Activated B cell treated with CpG ODN at 0.5 μM for 24 hours (primary cell): Measurements from ENCODE around the gene KCNJ13. TPM values are rescaled to one million over a fixed set of nuclear protein-coding genes. Genes with fewer than 3 reads are reported as not detected.

Experiments used
- ATAC-seq: fragments of 200-7000 bp; cut with Tn5 transposase; one replicate; pipeline ENCODE4 v1.10.0; 2021; ENCODE audit warnings: low read depth, mild to moderate bottlenecking, moderate library complexity
- CTCF ChIA-PET: fragments of 350-600 bp; sonication (Branson Sonifier 250); formaldehyde crosslinking; loops from one replicate; lab custom pipeline; 2021; ENCODE audit warnings: antibody characterized with exemption; lab: Charles Lee
- POLR2A ChIA-PET: fragments of 350-600 bp; sonication (Branson Sonifier 250); formaldehyde crosslinking; loops from one replicate; lab custom pipeline; 2021; ENCODE audit warnings: antibody characterized with exemption; lab: Charles Lee
- DNase-seq: peaks from one replicate; pipeline ENCODE4 v3.0.0; 2022
- H3K27ac Mint-ChIP-seq: one replicate; pipeline ENCODE4 v1.8.0; 2020; ENCODE audit warnings: mixed read lengths
- H3K27me3 Mint-ChIP-seq: one replicate; pipeline ENCODE4 v1.8.0; 2021; ENCODE audit warnings: mixed read lengths
- H3K36me3 Mint-ChIP-seq: one replicate; pipeline ENCODE4 v1.8.0; 2021; ENCODE audit warnings: low read depth, mixed read lengths
- H3K4me1 Mint-ChIP-seq: one replicate; pipeline ENCODE4 v1.8.0; 2021; ENCODE audit warnings: mixed read lengths
- H3K4me3 Mint-ChIP-seq: one replicate; pipeline ENCODE4 v1.8.0; 2020; ENCODE audit warnings: mild to moderate bottlenecking, mixed read lengths
- H3K9me3 Mint-ChIP-seq: one replicate; pipeline ENCODE4 v1.8.0; 2020; ENCODE audit warnings: mixed read lengths
- CTCF ChIP-seq: fragments of 200-600 bp; IDR thresholded peaks from one replicate; pipeline ENCODE4 v1.8.0; 2022; ENCODE audit warnings: antibody characterized with exemption, mild to moderate bottlenecking
- intact Hi-C: fragments of 100-400 bp; cut with micrococcal nuclease; formaldehyde crosslinking; loops from one replicate; pipeline ENCODE4 v1.15.1; 2024
- total RNA-seq: library from RNA; stranded (reverse); gene quantifications from 2 replicates; pipeline ENCODE4 v1.2.3, GENCODE V29; 2022

KCNJ13 gene
- total RNA-seq, 1 donor from 2014 or later = not detected

- TF ChIP-seq CTCF = no peak
- CTCF ChIA-PET = no interaction called here
- Mint-ChIP-seq H3K9me3 (no peaks in the 10 kb centered on the region), H3K4me3 (no peak overlapping the region), H3K27me3 (no peaks in the 10 kb centered on the region), H3K4me1 (no peaks in the 10 kb centered on the region), H3K27ac (no peak overlapping the region), H3K36me3 (peaks cover 68% of the 10 kb centered on the region)
- DNase-seq (no peak), ATAC-seq (no peak)
- intact Hi-C loops = no loop called here
- POLR2A ChIA-PET = no interaction called here
Observed at GRCh38 chr2:232794981-232795380, 18.6 kb upstream of the KCNJ13 start.

GRCh38 chr2:232793271-232793670 is 16.9 kb upstream of the KCNJ13 start:
- TF ChIP-seq CTCF = no peak
- H3K4me3 Mint-ChIP-seq = no peak overlapping the region
- DNase-seq = no peak
- no peaks in the 10 kb centered on the region for H3K4me1 Mint-ChIP-seq
- H3K27ac Mint-ChIP-seq = no peak overlapping the region
- ATAC-seq = no peak
- H3K27me3 Mint-ChIP-seq = no peaks in the 10 kb centered on the region
- no peaks in the 10 kb centered on the region for H3K9me3 Mint-ChIP-seq
- CTCF ChIA-PET = no interaction called here
- intact Hi-C loops = no loop called here
- POLR2A ChIA-PET = no interaction called here
- H3K36me3 Mint-ChIP-seq = peaks cover 77% of the 10 kb centered on the region

GRCh38 chr2:232791518-232791917 is 15.2 kb upstream of the KCNJ13 start:
- DNase-seq (no peak), ATAC-seq (no peak)
- no peak overlapping the region for H3K4me3 Mint-ChIP-seq
- H3K36me3 Mint-ChIP-seq = peaks cover 76% of the 10 kb centered on the region
- no peaks in the 10 kb centered on the region for H3K27me3 Mint-ChIP-seq
- ChIA-PET CTCF (no interaction called here), POLR2A (no interaction called here)
- H3K27ac Mint-ChIP-seq = no peak overlapping the region
- no peak for TF ChIP-seq CTCF
- no peaks in the 10 kb centered on the region for H3K9me3 Mint-ChIP-seq
- H3K4me1 Mint-ChIP-seq = no peaks in the 10 kb centered on the region
- intact Hi-C loops = no loop called here

- intact Hi-C loops = no loop called here
- Mint-ChIP-seq H3K27ac (no peak overlapping the region), H3K4me1 (no peaks in the 10 kb centered on the region), H3K36me3 (peaks cover 55% of the 10 kb centered on the region), H3K9me3 (no peaks in the 10 kb centered on the region), H3K4me3 (no peak overlapping the region), H3K27me3 (no peaks in the 10 kb centered on the region)
- TF ChIP-seq CTCF = no peak
- ATAC-seq (no peak), DNase-seq (no peak)
- CTCF ChIA-PET = no interaction called here
- POLR2A ChIA-PET = no interaction called here
Observed at GRCh38 chr2:232789082-232789481, 12.7 kb upstream of the KCNJ13 start.

GRCh38 chr2:232787806-232788205 is 11.4 kb upstream of the KCNJ13 start:
- intact Hi-C loops = no loop called here
- Mint-ChIP-seq H3K27ac (no peak overlapping the region), H3K27me3 (no peaks in the 10 kb centered on the region), H3K9me3 (no peaks in the 10 kb centered on the region), H3K4me1 (peaks cover 3% of the 10 kb centered on the region), H3K36me3 (peaks cover 55% of the 10 kb centered on the region), H3K4me3 (no peak overlapping the region)
- ChIA-PET POLR2A (no interaction called here), CTCF (no interaction called here)
- DNase-seq = no peak
- no peak for ATAC-seq
- no peak for TF ChIP-seq CTCF
